Measurements from ENCODE around the gene PSMB7.
"Not testable (repeated sequence)": the region's sequence is repeated elsewhere in the genome, so short reads cannot be mapped to it uniquely, and the experiment has no call there.

Gene PSMB7

GRCh38 chr9:124444166-124444565 is 28.9 kb upstream of the PSMB7 start:
- no peak for DNase-seq (ENCODE audit: extremely low read depth in 1 of 2, low read depth in 1 of 2)

DNA sequence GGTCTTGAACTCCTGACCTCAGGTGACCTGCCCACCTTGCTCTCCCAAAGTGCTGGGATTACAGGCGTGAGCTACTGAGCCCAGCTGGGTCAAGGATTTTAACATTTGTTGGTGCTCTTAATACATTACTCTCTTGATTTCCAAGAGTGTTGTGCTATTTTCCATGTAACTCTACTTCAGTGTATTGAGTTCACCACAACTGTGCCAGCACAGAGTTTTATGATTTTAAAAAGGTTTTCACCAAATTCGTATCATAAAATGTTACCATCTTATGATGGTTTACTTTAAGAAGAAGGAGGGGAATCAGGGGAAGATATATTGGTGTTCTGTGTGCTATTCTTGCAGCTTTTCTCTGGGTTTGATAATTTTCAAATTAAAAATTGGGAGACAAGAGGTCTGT is 28.4 kb upstream of the PSMB7 start:
- DNase-seq (ENCODE audit: extremely low read depth in 1 of 2, low read depth in 1 of 2): no peak

DNA sequence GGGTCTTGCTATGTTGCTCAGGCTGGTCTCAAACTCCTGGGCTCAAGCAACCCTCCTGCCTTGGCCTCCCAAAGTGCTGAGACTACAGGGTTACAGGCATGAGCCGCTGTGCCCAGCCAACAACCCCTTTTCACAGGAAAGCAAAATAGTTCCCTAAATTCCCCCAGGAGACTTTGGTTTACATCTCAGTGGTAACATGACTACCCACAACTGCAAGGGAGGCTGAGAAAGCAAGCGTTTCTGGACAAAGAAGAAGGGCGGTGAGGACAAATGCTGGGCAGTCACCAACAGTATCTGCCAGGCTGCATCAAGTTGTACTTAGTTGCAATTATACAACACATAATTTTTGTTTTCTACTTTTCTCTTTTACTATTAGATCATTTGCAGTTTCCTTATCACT is 27.6 kb upstream of the PSMB7 start:
- DNase-seq (ENCODE audit: extremely low read depth in 1 of 2, low read depth in 1 of 2): no peak

- no peak for DNase-seq (ENCODE audit: extremely low read depth in 1 of 2, low read depth in 1 of 2)
Measured at GRCh38 chr9:124442379-124442778, 27.1 kb upstream of the PSMB7 start.

- DNase-seq (ENCODE audit: extremely low read depth in 1 of 2, low read depth in 1 of 2): no peak
Measured at GRCh38 chr9:124441291-124441690, 26.0 kb upstream of the PSMB7 start.

DNA sequence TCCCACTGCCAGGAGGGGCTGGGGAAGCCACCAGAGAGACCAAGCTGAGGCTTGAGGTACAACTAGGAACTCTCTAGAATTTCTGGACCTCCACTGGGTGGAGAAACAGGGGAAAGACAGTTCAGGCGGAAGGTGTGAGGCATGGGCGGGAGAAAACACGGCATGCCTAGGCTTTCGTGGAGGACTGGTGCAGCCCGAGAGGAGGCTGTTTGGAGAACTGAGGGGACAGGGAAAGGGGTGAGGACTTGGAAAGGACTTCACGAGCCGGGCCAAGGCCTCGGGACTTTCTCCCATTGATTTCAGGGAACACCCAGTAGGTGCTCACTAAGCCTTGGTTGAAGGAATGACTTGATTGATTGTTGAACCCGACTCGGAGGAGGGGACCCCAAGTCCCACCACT is 25.5 kb upstream of the PSMB7 start:
- no peak for DNase-seq (ENCODE audit: extremely low read depth in 1 of 2, low read depth in 1 of 2)

- DNase-seq (ENCODE audit: extremely low read depth in 1 of 2, low read depth in 1 of 2): no peak
Measured at GRCh38 chr9:124439686-124440243, 24.5 kb upstream of the PSMB7 start.

DNA sequence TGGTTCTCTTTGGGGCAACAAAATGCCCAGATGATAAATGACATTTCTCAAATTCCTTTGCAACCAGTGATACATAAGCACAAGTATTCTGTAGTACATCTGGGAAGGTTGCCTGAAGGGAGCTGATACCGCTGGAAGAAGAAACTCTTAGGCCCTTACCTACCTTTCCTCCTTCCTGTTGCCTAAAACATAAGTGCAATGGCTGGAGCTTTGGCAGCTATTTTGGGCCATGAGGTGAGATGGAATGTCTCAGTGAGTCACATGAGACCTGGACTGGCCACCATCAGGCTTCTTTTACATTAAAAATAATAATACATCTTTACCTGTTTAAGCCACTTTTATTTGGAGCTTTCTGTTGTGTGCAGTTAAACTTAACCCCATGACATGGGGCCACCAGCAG is 23.8 kb upstream of the PSMB7 start:
- no peak for DNase-seq (ENCODE audit: extremely low read depth in 1 of 2, low read depth in 1 of 2)

- no peak for DNase-seq (ENCODE audit: extremely low read depth in 1 of 2, low read depth in 1 of 2)
Measured at GRCh38 chr9:124438091-124438490, 22.8 kb upstream of the PSMB7 start.

DNA sequence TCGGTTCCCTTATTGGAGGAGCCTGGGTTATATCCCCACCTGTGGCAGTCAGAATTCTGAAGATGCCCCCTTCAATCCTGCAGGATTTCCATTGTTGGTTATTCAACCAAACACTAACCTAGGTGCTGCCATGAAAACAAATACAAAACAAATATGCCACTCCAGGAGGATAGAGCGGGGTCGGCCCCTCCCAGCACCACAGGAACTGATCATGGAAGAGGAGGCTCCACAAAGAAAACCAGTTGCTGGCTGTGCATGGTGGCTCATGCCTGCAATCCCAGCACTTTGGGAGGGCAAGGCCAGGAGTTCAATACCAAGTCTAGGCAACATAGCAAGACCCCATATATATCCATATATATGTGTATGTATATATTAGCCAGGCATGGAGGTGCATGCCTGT is 21.8 kb upstream of the PSMB7 start:
- no peak for DNase-seq (ENCODE audit: extremely low read depth in 1 of 2, low read depth in 1 of 2)

DNA sequence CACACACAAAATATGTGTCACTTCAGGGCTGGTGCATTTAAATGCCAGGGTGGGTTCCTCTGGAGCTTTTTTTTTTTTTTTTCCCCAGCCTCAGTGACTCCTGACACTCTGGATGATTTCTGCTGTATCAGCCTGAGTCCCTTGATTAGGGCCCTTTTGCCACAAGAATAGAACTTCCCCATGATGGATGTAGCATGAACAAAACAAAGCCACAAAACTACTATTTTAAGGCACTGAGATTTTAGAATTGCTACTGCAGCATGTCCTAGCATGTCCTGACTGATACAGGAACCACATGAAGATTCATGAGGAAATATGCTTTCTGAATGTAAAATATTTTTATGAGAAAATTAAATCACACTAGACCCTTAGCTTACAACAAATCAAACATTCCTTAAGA is 21.1 kb upstream of the PSMB7 start:
- no peak for DNase-seq (ENCODE audit: extremely low read depth in 1 of 2, low read depth in 1 of 2)

DNA sequence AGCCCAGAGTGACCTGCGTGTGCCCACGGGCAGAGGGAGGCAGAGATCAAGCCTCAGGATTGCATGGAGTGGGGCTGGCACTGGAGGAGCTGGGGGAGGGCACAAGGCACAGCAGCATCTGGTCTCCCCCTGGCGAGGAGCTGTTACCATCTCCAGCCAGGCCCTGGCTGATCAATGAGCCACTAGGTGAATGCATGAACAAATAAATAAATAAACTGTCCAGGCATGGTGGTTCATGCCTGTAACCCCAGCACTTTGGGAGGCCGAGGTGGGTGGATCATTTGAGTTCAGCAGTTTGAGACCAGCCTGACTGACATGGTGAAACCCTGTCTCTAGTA is 14.3 kb upstream of the PSMB7 start:
- no peak for DNase-seq (ENCODE audit: extremely low read depth in 1 of 2, low read depth in 1 of 2)

GRCh38 chr9:124428751-124429529 is 13.7 kb upstream of the PSMB7 start:
- no peak for DNase-seq (ENCODE audit: extremely low read depth in 1 of 2, low read depth in 1 of 2)

- no peak for DNase-seq (ENCODE audit: extremely low read depth in 1 of 2, low read depth in 1 of 2)
Measured at GRCh38 chr9:124427281-124427680, 12.0 kb upstream of the PSMB7 start.

DNA sequence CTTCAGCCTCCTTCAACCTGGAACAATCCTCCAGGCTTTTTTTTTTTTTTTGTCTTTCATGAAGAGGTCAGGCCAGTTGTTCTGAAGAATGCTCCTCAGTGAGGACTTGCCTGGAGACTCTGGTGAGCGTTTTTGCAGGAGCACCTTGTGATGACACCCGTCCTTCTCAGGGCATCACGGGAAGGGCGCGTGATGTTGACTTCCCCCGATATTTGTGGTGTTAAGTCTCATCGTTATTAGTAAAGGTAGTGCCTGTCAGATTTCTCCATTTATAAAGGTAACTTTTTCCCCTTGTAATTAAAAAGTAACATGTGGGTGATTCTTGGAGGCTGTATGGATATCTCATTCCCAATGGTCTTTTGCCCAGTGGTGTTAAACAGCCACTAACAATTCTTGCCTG is 11.1 kb upstream of the PSMB7 start:
- DNase-seq (ENCODE audit: extremely low read depth in 1 of 2, low read depth in 1 of 2): no peak

DNA sequence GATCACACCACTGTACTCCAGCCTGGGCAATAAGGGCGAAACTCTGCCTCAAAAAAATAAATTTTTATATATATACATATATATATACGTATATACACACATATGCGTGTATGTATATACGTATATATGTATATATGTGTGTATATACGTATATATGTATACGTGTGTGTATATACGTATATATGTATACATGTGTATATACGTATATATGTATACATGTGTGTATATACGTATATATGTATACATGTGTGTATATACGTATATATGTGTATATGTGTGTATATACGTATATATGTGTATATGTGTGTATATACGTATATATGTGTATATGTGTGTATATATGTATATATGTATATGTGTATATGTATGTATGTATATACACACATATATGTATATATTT is 10.5 kb upstream of the PSMB7 start:
- not testable (repeated sequence) for DNase-seq (ENCODE audit: extremely low read depth in 1 of 2, low read depth in 1 of 2)

DNA sequence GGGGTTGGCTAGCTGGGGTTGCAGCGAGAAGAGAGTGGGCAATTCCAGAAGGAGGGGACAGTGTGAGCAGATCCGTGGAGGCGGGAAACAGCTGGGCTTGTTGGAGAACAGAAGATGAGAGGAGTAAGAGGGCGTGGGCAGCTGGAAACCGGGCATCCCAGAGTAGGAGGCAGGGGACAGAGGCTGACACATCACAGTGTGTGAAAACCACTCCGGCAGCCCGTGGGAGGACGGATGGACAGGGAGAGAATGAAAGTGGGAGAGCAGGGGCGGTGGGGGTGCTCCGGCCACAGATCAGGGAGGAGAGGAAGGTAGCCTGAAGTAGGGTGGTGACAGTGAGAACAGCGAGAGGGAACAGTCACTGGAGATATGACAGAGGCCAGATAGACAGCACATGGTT is 8.3 kb upstream of the PSMB7 start:
- no peak for DNase-seq (ENCODE audit: extremely low read depth in 1 of 2, low read depth in 1 of 2)

DNA sequence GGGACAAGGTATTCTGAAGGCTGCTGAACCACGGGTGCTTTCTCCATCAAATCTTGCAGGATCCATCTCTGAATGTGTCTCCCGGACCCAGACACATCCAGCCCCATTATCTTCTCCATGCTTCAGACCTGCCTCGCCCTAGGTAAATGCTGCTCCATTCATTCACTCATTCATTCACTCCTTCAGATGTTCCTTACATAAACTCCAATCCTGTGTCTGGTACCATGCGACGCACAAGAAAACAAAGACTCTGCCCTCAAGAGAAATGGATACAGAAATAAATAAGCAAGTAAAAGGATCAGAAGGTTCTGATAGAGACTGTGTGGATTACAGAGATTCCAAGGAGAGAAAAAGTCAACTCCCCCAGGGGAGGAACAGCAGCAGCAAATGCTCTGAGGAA is 7.9 kb upstream of the PSMB7 start:
- DNase-seq (ENCODE audit: extremely low read depth in 1 of 2, low read depth in 1 of 2): no peak

GRCh38 chr9:124420991-124421543 is 5.8 kb upstream of the PSMB7 start:
- DNase-seq (ENCODE audit: extremely low read depth in 1 of 2, low read depth in 1 of 2): no peak

- no peak for DNase-seq (ENCODE audit: extremely low read depth in 1 of 2, low read depth in 1 of 2)
Measured at GRCh38 chr9:124419832-124420489, 4.7 kb upstream of the PSMB7 start.

DNA sequence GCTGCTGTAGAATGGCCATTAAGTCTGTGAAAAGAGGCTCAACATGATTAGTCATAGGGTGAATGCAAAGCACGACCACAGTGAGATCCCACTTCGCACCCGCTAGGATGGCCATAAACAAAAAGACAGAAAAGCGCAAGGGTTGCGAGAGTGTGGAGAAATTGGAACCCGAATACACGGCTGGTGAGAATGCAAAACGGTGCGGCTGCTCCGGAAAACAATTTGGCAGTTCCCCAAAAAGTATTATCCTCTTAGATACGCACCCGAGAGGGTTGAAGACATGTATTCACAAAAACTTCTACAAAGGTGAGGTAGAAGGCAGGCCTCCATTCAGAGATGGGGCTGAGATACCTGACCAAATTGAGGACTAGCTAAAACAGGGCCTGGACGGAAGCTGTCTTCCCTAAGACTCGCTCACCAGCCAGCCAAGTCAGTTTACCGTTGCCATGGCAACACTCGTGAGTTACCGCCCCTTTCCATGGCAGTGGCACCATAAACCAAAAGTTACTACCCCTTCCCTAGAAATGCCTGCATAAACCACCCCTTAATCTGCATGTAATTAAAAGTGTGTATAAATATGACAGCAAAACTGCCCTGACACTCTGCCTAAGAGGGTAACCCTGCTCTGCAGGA is 726 bp upstream of the PSMB7 start:
- DNase-seq (ENCODE audit: extremely low read depth in 1 of 2, low read depth in 1 of 2): no peak

GRCh38 chr9:124414612-124415011 is 630 bp downstream of the PSMB7 start:
- no peak for DNase-seq (ENCODE audit: extremely low read depth in 1 of 2, low read depth in 1 of 2)

Measured in stimulated activated CD8-positive, alpha-beta memory T cell treated with anti-CD3 and anti-CD28 coated beads, Interleukin-7, amount 100 ng/mL, for 48 hours (primary cell).